Smooth muscle cell of the brain vasculature (primary cell): ENCODE measurements around the gene FARP1.

ENCODE experiments used
- DNase-seq: peaks from one replicate; pipeline ENCODE4 v3.0.0-alpha.2; 2012; ENCODE audit warnings: low read depth, low spot score

FARP1 gene

GRCh38 chr13:98175043-98175442 is 32.1 kb downstream of the FARP1 start:
- DNase-seq: no peak

- no peak for DNase-seq
These were observed 32.9 kb downstream of the FARP1 start for GRCh38 chr13:98175823-98176222.

- no peak for DNase-seq
These were observed 34.1 kb downstream of the FARP1 start, which contains the start of gene RNF113B for GRCh38 chr13:98176777-98177608. Gene RNF113B, minus strand, starts transcription at chr13:98177269. Its CDS starts 33 bp downstream, at chr13:98177236.

GRCh38 chr13:98180092-98180491 is 37.2 kb downstream of the FARP1 start:
- no peak for DNase-seq

- no peak for DNase-seq
These were observed 38.4 kb downstream of the FARP1 start for GRCh38 chr13:98181111-98181815.

GRCh38 chr13:98182153-98182552 is 39.3 kb downstream of the FARP1 start:
- DNase-seq: no peak

GRCh38 chr13:98182589-98182988 is 39.7 kb downstream of the FARP1 start:
- DNase-seq: no peak

GRCh38 chr13:98184792-98185191 is 41.9 kb downstream of the FARP1 start:
- no peak for DNase-seq

- no peak for DNase-seq
These were observed 44.5 kb downstream of the FARP1 start for GRCh38 chr13:98187155-98187964.

- DNase-seq: no peak
These were observed 45.0 kb downstream of the FARP1 start for GRCh38 chr13:98187965-98188261.

- DNase-seq: no peak
These were observed 45.8 kb downstream of the FARP1 start for GRCh38 chr13:98188544-98189166.

- DNase-seq: no peak
These were observed 47.1 kb downstream of the FARP1 start for GRCh38 chr13:98189841-98190505.

GRCh38 chr13:98190889-98191444 is 48.1 kb downstream of the FARP1 start:
- no peak for DNase-seq

- DNase-seq: no peak
These were observed 49.1 kb downstream of the FARP1 start for GRCh38 chr13:98192008-98192407.

GRCh38 chr13:98195054-98195791 is 52.3 kb downstream of the FARP1 start:
- no peak for DNase-seq

- DNase-seq: no peak
These were observed 55.8 kb downstream of the FARP1 start for GRCh38 chr13:98198683-98199082.

- DNase-seq: no peak
These were observed 56.6 kb downstream of the FARP1 start for GRCh38 chr13:98199480-98199879.

- no peak for DNase-seq
These were observed 57.5 kb downstream of the FARP1 start for GRCh38 chr13:98200211-98200878.

GRCh38 chr13:98201189-98201588 is 58.3 kb downstream of the FARP1 start:
- DNase-seq: no peak

GRCh38 chr13:98201984-98202383 is 59.1 kb downstream of the FARP1 start:
- DNase-seq: no peak
